Colon (tissue), 2 donors: ENCODE results near the gene SMC1B.
"Not testable (repeated sequence)": the region's sequence is repeated elsewhere in the genome, so short reads cannot be mapped to it uniquely, and the experiment has no call there.

Experiments used
- FAIRE-seq: peaks from 2 replicates; lab custom pipeline; 2012; peaks lifted over from hg19 to GRCh38; lab: Jason Lieb, UNC
- donor health status: control.
- donor health status: control.

SMC1B gene

GRCh38 chr22:45341498-45341897 lies 71.9 kb downstream of the SMC1B start:
- no peak for FAIRE-seq

- no peak for FAIRE-seq
These were observed 73.1 kb downstream of the SMC1B start for GRCh38 chr22:45340323-45340722.

GRCh38 chr22:45338795-45339194 lies 74.6 kb downstream of the SMC1B start:
- no peak for FAIRE-seq

- FAIRE-seq, result no peak
These were observed 75.9 kb downstream of the SMC1B start for GRCh38 chr22:45337536-45337935.

GRCh38 chr22:45336971-45337431 lies 76.4 kb downstream of the SMC1B start:
- no peak for FAIRE-seq

- no peak for FAIRE-seq
These were observed 77.4 kb downstream of the SMC1B start for GRCh38 chr22:45335854-45336522.

- FAIRE-seq, result no peak
These were observed 78.2 kb downstream of the SMC1B start for GRCh38 chr22:45335021-45335818.

GRCh38 chr22:45334528-45334927 lies 78.9 kb downstream of the SMC1B start:
- no peak for FAIRE-seq

GRCh38 chr22:45334068-45334467 lies 79.3 kb downstream of the SMC1B start:
- FAIRE-seq, result no peak

GRCh38 chr22:45332001-45332400 lies 81.4 kb downstream of the SMC1B start:
- FAIRE-seq, result no peak

- no peak for FAIRE-seq
These were observed 81.9 kb downstream of the SMC1B start for GRCh38 chr22:45331486-45331885.

GRCh38 chr22:45330548-45330947 lies 82.9 kb downstream of the SMC1B start:
- no peak for FAIRE-seq

GRCh38 chr22:45329530-45329936 lies 83.9 kb downstream of the SMC1B start:
- no peak for FAIRE-seq

GRCh38 chr22:45328822-45329529 lies 84.4 kb downstream of the SMC1B start:
- FAIRE-seq, result no peak

GRCh38 chr22:45328261-45328660 lies 85.1 kb downstream of the SMC1B start:
- FAIRE-seq, result not testable (repeated sequence)

- no peak for FAIRE-seq
These were observed 89.1 kb downstream of the SMC1B start for GRCh38 chr22:45324311-45324711.

GRCh38 chr22:45323695-45324094 lies 89.7 kb downstream of the SMC1B start:
- FAIRE-seq, result no peak

- FAIRE-seq, result no peak
These were observed 90.4 kb downstream of the SMC1B start for GRCh38 chr22:45322873-45323525.

GRCh38 chr22:45321827-45322226 lies 91.6 kb downstream of the SMC1B start:
- no peak for FAIRE-seq

GRCh38 chr22:45320357-45320976 lies 92.9 kb downstream of the SMC1B start:
- no peak for FAIRE-seq

- FAIRE-seq, result no peak
These were observed 94.1 kb downstream of the SMC1B start for GRCh38 chr22:45319324-45319685.
